H1 (cell line): ENCODE measurements around the gene CAPN14. TPM values are rescaled to one million over a fixed set of nuclear protein-coding genes. Genes with fewer than 3 reads are reported as not detected.
A peak's percentile ranks its signal among the peaks of the same experiment; 100 is the strongest.

Experiments used
- CTCF ChIA-PET: fragments of 300-600 bp; sonication (Branson Sonifier 250); formaldehyde crosslinking; loops from one replicate; lab custom pipeline; 2021; ENCODE audit not compliant: partially characterized antibody; lab: Charles Lee
- POLR2A ChIA-PET: fragments of 300-600 bp; sonication (Branson Sonifier 250); formaldehyde crosslinking; loops from one replicate; lab custom pipeline; 2021; ENCODE audit warnings: inconsistent platforms; ENCODE audit not compliant: partially characterized antibody; lab: Charles Lee
- DNase-seq, 2 experiments: peaks; one replicate each; pipeline versions ENCODE4 v3.0.0 to v3.0.0-alpha.2; 2010 to 2022; ENCODE audit warnings: low spot score in 2 of 2, low read depth in 1 of 2, mixed read lengths in 1 of 2
- FAIRE-seq: peaks from 2 replicates; lab custom pipeline; 2011; peaks lifted over from hg19 to GRCh38; lab: Jason Lieb, UNC
- H2AFZ ChIP-seq: 2 replicates; pipeline ENCODE4 v1.8.1; 2012; ENCODE audit warnings: low read length, inconsistent platforms
- H2AK5ac ChIP-seq: 2 replicates; pipeline ENCODE4 v1.6.1; 2013; ENCODE audit warnings: low read depth, low read length
- H2BK120ac ChIP-seq: replicated peaks from 2 replicates; pipeline ENCODE3; 2013; ENCODE audit warnings: low read depth, low read length, inconsistent platforms
- H2BK12ac ChIP-seq: 2 replicates; pipeline ENCODE4 v1.6.1; 2013; ENCODE audit warnings: low read depth, low read length
- H2BK15ac ChIP-seq: 2 replicates; pipeline ENCODE4 v1.6.1; 2013; ENCODE audit warnings: low read length
- H2BK20ac ChIP-seq: 2 replicates; pipeline ENCODE4 v1.6.1; 2013; ENCODE audit warnings: low read length
- H2BK5ac ChIP-seq: 2 replicates; pipeline ENCODE4 v1.6.1; 2013; ENCODE audit warnings: low read depth, low read length
- H3K14ac ChIP-seq: 2 replicates; pipeline ENCODE4 v1.6.1; 2013; ENCODE audit warnings: inconsistent platforms; ENCODE audit not compliant: insufficient read length
- H3K18ac ChIP-seq: 2 replicates; pipeline ENCODE4 v1.6.1; 2013; ENCODE audit warnings: low read length; ENCODE audit errors: extremely low read depth
- H3K23ac ChIP-seq: 2 replicates; pipeline ENCODE4 v1.6.1; 2013; ENCODE audit warnings: inconsistent platforms; ENCODE audit not compliant: insufficient read length
- H3K23me2 ChIP-seq: 2 replicates; pipeline ENCODE4 v1.6.1; 2013; ENCODE audit warnings: low read depth, low read length
- H3K27ac ChIP-seq: 2 replicates; pipeline ENCODE4 v1.6.1; 2011; ENCODE audit warnings: low read depth, low read length, inconsistent platforms
- H3K27me3 ChIP-seq, 4 experiments: replicated peaks in 1 of 4; 1 replicate in 1 of 4; 2 replicates in 3 of 4; pipeline versions ENCODE4 v1.6.1 to v1.8.1; 2011 to 2013; ENCODE audit warnings: low read length in 3 of 4, mild to moderate bottlenecking in 3 of 4, inconsistent platforms in 2 of 4, mixed read lengths in 2 of 4, moderate library complexity in 1 of 4; ENCODE audit not compliant: control insufficient read depth in 3 of 4, insufficient read depth in 3 of 4; ENCODE audit errors: extremely low read depth in 1 of 4
- H3K36me3 ChIP-seq, 4 experiments: 2 replicates each; pipeline versions ENCODE4 v1.6.1 to v1.8.1; 2011 to 2013; ENCODE audit warnings: mild to moderate bottlenecking in 4 of 4, low read length in 3 of 4, moderate library complexity in 2 of 4, control low read depth in 1 of 4, inconsistent platforms in 1 of 4; ENCODE audit not compliant: insufficient read depth in 4 of 4, control insufficient read depth in 2 of 4
- H3K4ac ChIP-seq: replicated peaks from 2 replicates; pipeline ENCODE3; 2013; ENCODE audit warnings: low read length, low read depth, mixed read lengths, inconsistent platforms; ENCODE audit not compliant: insufficient read length
- H3K4me1 ChIP-seq, 4 experiments: replicated peaks in 1 of 4; 1 replicate in 1 of 4; 2 replicates in 3 of 4; pipeline versions ENCODE4 v1.6.1 to v1.8.1; 2011 to 2013; ENCODE audit warnings: low read length in 3 of 4, inconsistent platforms in 2 of 4, mixed read lengths in 1 of 4; ENCODE audit not compliant: insufficient read depth in 4 of 4, control insufficient read depth in 3 of 4
- H3K4me2 ChIP-seq, 2 experiments: 2 replicates each; pipeline versions ENCODE4 v1.6.1 to v1.8.1; 2011 to 2013; ENCODE audit warnings: low read depth in 2 of 2, low read length in 2 of 2, control low read depth in 1 of 2, inconsistent platforms in 1 of 2, mild to moderate bottlenecking in 1 of 2; ENCODE audit not compliant: insufficient read depth in 1 of 2
- H3K4me3 ChIP-seq, 4 experiments: fragments of 200-600, 300-600 bp in 1 of 4; sonication (generic), shearing (Covaris generic), sonication (Bioruptor Twin) in 1 of 4; 2 replicates each; pipeline versions ENCODE4 v1.5.1 to v1.8.1; 2011 to 2016; ENCODE audit warnings: low read length in 4 of 4, low read depth in 3 of 4, control low read depth in 2 of 4, inconsistent platforms in 2 of 4, mild to moderate bottlenecking in 2 of 4, mixed read lengths in 1 of 4, moderate library complexity in 1 of 4; ENCODE audit not compliant: insufficient read depth in 2 of 4; ENCODE audit errors: extremely low read depth in 1 of 4
- H3K56ac ChIP-seq: replicated peaks from 2 replicates; pipeline ENCODE3; 2013; ENCODE audit warnings: low read depth, mild to moderate bottlenecking, mixed read lengths, low read length, inconsistent platforms; ENCODE audit not compliant: insufficient read length
- H3K79me1 ChIP-seq: 2 replicates; pipeline ENCODE4 v1.6.1; 2013; ENCODE audit warnings: low read depth, low read length, control low read depth
- H3K79me2 ChIP-seq, 2 experiments: 2 replicates each; pipeline versions ENCODE4 v1.6.1 to v1.8.1; 2012 to 2013; ENCODE audit warnings: low read length in 2 of 2, mild to moderate bottlenecking in 2 of 2, inconsistent platforms in 1 of 2; ENCODE audit not compliant: insufficient read depth in 2 of 2, control insufficient read depth in 1 of 2
- H3K9ac ChIP-seq, 4 experiments: replicated peaks in 1 of 4; 1 replicate in 1 of 4; 2 replicates in 3 of 4; pipeline versions ENCODE4 v1.6.1 to v1.8.1; 2011 to 2013; ENCODE audit warnings: low read depth in 3 of 4, low read length in 3 of 4, control low read depth in 2 of 4, mild to moderate bottlenecking in 2 of 4, moderate library complexity in 2 of 4, inconsistent platforms in 1 of 4; ENCODE audit errors: extremely low read depth in 1 of 4
- H3K9me3 ChIP-seq, 2 experiments: 2 replicates each; pipeline versions ENCODE4 v1.6.1 to v1.8.1; 2012 to 2013; ENCODE audit warnings: mild to moderate bottlenecking in 2 of 2, moderate library complexity in 2 of 2, control low read depth in 1 of 2, inconsistent platforms in 1 of 2, low read depth in 1 of 2, low read length in 1 of 2, mixed read lengths in 1 of 2; ENCODE audit not compliant: insufficient read depth in 2 of 2
- H4K20me1 ChIP-seq, 2 experiments: replicated peaks in 1 of 2; 2 replicates each; pipeline versions ENCODE3 to v1.8.1; 2011 to 2013; ENCODE audit warnings: inconsistent platforms in 2 of 2, low read length in 2 of 2, mild to moderate bottlenecking in 1 of 2; ENCODE audit not compliant: insufficient read depth in 2 of 2, control insufficient read depth in 1 of 2
- H4K5ac ChIP-seq: 2 replicates; pipeline ENCODE4 v1.6.1; 2013; ENCODE audit warnings: low read length, low read depth, mixed read lengths, inconsistent platforms; ENCODE audit not compliant: insufficient read length
- H4K8ac ChIP-seq: 2 replicates; pipeline ENCODE4 v1.8.0; 2013; ENCODE audit warnings: mild to moderate bottlenecking, moderate library complexity, low read length, inconsistent platforms; ENCODE audit not compliant: insufficient read depth; ENCODE audit errors: extremely low read depth
- H4K91ac ChIP-seq: replicated peaks from 2 replicates; pipeline ENCODE3; 2013; ENCODE audit warnings: low read length, mixed read lengths, inconsistent platforms; ENCODE audit not compliant: insufficient read length
- CBX5 ChIP-seq: fragments of 300-800, 300-1000 bp; sonication (generic); IDR thresholded peaks from 2 replicates; pipeline ENCODE4 v1.7.1; 2016; ENCODE audit warnings: antibody characterized with exemption, low read length, low read depth
- JUN ChIP-seq: IDR thresholded peaks from 2 replicates; pipeline ENCODE4 v1.6.1; 2011; ENCODE audit warnings: low read depth, mild to moderate bottlenecking, improper control_type of control experiment, low read length
- SIX5 ChIP-seq: IDR thresholded peaks from 2 replicates; pipeline ENCODE4 v1.6.1; 2011; ENCODE audit warnings: mild to moderate bottlenecking, low read depth, low read length
- TBP ChIP-seq: IDR thresholded peaks from 2 replicates; pipeline ENCODE4 v1.6.1; 2011; ENCODE audit warnings: low read depth, low read length, improper control_type of control experiment
- YY1 ChIP-seq: IDR thresholded peaks from 2 replicates; pipeline ENCODE4 v1.6.1; 2011; ENCODE audit warnings: low read depth, mild to moderate bottlenecking, low read length
- WGBS, 2 experiments: shearing (Covaris generic) in 1 of 2; methylation state at CpG; one replicate each; pipeline versions ENCODE4 v1.1.6 to v1.1.7; 2013 to 2015; ENCODE audit warnings: low lambda C conversion rate in 2 of 2, mixed read lengths in 2 of 2, inconsistent platforms in 1 of 2, low coverage in 1 of 2, missing lambda C conversion rate in 1 of 2; ENCODE audit not compliant: insufficient replicate concordance in 2 of 2, insufficient coverage in 1 of 2, insufficient read length in 1 of 2; ENCODE audit errors: extremely low coverage in 1 of 2, missing lambda C conversion rate in 1 of 2; 5-methylcytosine and 5-hydroxymethylcytosine counted together
- polyA plus RNA-seq, 7 experiments: library from polyadenylated mRNA; depleted of rRNA in 3 of 7; stranded (reverse) in 5 of 7; unstranded in 2 of 7; fragments of >200 nt in 5 of 7; fragments of 200-250 nt in 2 of 7; gene quantifications; 1 replicate in 5 of 7; 2 replicates in 1 of 7; 4 replicates in 1 of 7; pipeline versions ENCODE4 v1.2.1 to v1.2.3, GENCODE V29; 2011 to 2013; ENCODE audit warnings: missing spikeins in 2 of 7, mixed read lengths in 2 of 7
- total RNA-seq: library from RNA; stranded (reverse); fragmentation: NEBNext Ultra II Directional; extraction: Animal tissue kit (Norgen Biotek cat#: 25700); gene quantifications from 2 replicates; pipeline ENCODE4 v1.2.1, GENCODE V29; 2021

CAPN14 gene
- total and polyA plus RNA-seq, 2 of the 8 experiments (the other 6 are each of a cell fraction or from before 2014, with no cell fraction given): 0.07 TPM; not detected in 1

- Histone ChIP-seq H3K56ac (no peak overlapping the region), H2AFZ (0 out of 2 replicates have a peak overlapping the region, but pooled peaks have one; percentile 19), H3K4me2 (no peak overlapping the region), H3K9ac (no peak overlapping the region), H4K5ac (no peak overlapping the region), H4K8ac (no peak overlapping the region), H3K79me1 (no peaks in the 10 kb centered on the region), H2BK5ac (0 out of 2 replicates have a peak overlapping the region, but pooled peaks have one; percentile 38), H3K14ac (no peak overlapping the region), H4K20me1 (no peaks in the 10 kb centered on the region), H4K91ac (no peak overlapping the region), H3K27ac (no peak overlapping the region), H2BK15ac (no peak overlapping the region), H3K18ac (0 out of 2 replicates have a peak overlapping the region, but pooled peaks have one; percentile 14), H3K23ac (no peak overlapping the region), H3K4me3 (no peak overlapping the region), H3K23me2 (no peaks in the 10 kb centered on the region), H3K36me3 (no peaks in the 10 kb centered on the region), H2AK5ac (peak overlapping the region; percentile 30; the same call in 1 of the 2 replicates), H3K27me3 (no peaks in the 10 kb centered on the region), H2BK120ac (no peak overlapping the region), H3K9me3 (no peaks in the 10 kb centered on the region), H3K4ac (no peak overlapping the region), H3K4me1 (no peaks in the 10 kb centered on the region), H2BK20ac (no peak overlapping the region), H2BK12ac (no peak overlapping the region), H3K79me2 (no peaks in the 10 kb centered on the region)
- ChIA-PET CTCF (interaction anchor here (1.0 to 2.1 kb wide), 6 partner anchors 13 to 189 kb away, joined by 3 to 8 read pairs (median 3); no protein-coding TSS in a partner anchor), POLR2A (no interaction called here)
- FAIRE-seq (no peak), DNase-seq (peak in 1 of 2 experiments; percentile 19)
- TF ChIP-seq TBP: no peak
- TF ChIP-seq SIX5: no peak
- no peak for TF ChIP-seq YY1
- TF ChIP-seq JUN: no peak
- no peak for TF ChIP-seq CBX5
- WGBS, 2 experiments: 88% methylated on average over 10 of the region's 10 CpGs; no CpG with 5 or more reads in 1 of the 2 experiments
These were observed 10.4 kb upstream of the CAPN14 start for GRCh38 chr2:31227711-31228125.
